GM12872 (cell line): Measurements from ENCODE around the gene EMP1.

ENCODE experiments used
- TF ChIP-seq, protein P1 (sequence below): IDR thresholded peaks from 3 replicates; pipeline ENCODE4 v1.5.1; 2011; ENCODE audit warnings: low read depth, mild to moderate bottlenecking, low read length, moderate library complexity; ENCODE audit not compliant: insufficient read depth

EMP1 gene, protein sequence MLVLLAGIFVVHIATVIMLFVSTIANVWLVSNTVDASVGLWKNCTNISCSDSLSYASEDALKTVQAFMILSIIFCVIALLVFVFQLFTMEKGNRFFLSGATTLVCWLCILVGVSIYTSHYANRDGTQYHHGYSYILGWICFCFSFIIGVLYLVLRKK

DNA sequence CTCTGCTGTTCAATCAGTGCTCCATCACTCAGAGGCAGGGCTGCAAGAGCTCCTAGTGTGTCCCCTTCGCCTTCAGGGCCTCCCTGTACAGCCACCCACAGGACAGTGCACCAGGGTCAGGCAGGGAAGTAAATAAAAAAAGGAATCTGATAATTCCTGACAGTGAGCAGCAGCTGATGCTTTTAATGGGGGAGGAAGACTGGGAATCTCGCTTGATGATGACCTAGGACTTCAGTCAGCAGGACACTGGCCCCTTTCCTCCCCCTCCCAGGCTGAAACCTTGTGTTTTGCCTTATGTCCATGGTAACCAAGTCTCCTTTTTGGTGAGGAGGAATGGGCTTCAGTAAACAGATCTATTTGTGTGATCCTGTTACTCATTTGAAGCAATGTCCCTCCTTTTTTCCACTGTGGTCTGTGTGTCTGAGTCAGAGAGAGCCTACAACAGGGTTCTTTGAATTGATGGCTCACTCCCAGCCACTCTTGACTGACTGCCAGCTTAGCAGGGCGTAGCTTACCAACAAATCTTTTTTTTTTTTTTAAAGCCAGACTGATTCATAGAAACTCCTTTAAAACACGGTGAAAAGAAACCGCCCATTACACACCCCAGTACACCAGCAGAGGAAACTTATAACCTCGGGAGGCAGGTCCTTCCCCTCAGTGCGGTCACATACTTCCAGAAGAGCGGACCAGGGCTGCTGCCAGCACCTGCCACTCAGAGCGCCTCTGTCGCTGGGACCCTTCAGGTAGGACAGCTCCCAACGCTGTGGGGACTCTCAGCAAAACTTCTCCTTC, at the start of gene EMP1:
Gene EMP1 (plus strand): TSS at position 597 of the 792 bp plus-strand sequence. CDS start 14,785 bp downstream, outside the sequence.
- TF ChIP-seq, protein P1, sequence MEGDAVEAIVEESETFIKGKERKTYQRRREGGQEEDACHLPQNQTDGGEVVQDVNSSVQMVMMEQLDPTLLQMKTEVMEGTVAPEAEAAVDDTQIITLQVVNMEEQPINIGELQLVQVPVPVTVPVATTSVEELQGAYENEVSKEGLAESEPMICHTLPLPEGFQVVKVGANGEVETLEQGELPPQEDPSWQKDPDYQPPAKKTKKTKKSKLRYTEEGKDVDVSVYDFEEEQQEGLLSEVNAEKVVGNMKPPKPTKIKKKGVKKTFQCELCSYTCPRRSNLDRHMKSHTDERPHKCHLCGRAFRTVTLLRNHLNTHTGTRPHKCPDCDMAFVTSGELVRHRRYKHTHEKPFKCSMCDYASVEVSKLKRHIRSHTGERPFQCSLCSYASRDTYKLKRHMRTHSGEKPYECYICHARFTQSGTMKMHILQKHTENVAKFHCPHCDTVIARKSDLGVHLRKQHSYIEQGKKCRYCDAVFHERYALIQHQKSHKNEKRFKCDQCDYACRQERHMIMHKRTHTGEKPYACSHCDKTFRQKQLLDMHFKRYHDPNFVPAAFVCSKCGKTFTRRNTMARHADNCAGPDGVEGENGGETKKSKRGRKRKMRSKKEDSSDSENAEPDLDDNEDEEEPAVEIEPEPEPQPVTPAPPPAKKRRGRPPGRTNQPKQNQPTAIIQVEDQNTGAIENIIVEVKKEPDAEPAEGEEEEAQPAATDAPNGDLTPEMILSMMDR: no peak

DNA sequence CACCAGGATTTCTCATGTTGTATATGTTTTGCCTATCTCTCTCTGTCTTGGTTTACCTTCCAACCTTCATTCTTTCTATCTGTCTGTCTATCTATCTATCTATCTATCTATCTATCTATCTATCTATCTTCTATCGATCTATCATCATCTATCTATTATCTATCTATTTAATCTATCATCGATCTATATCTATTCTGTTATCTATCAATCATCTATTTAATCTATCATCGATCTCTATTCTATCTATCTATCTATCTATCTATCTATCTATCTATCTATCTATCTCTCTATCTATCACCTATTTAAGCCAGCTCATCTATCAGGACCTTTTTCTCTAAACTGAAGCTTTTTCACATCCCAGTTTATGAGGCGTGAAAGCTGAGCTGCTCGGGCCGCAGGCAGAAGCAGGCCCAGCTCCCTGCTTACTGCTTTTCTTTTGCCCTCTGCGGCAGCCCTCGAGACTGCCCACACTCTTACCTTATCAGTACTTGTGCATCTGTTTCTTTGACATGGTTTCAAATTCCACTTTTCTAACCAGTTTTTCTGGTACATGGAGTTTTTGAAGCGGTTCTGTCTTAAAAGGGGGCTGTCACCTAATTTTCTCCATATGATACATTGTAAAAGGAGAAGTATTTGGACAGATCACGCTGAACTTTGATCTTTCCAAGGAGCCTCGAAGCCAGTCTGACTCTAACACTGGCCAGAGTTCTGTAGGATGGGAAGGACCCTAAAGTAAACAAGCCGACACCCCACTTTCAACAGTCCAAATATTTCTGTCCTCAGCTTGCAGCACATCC, 48.6 kb upstream of the EMP1 start:
- TF ChIP-seq, protein P1: no peak

DNA sequence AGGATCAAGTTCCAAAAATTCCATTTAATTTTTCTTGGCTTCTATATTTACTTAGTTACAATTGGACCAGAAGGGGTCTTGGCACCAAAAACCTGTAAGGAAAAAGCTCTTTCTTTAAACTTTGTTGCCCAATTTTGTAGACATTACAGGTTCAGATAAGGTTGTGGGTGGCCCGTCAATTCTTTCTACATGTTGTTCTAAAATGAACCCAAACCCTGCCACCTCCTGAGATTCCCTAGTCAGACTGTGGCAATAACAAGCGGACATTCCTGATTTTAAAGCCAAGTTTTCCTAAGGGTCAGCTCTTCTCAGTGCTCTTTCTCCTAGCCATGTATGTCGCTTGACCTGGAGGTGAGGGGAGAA, 48.1 kb upstream of the EMP1 start:
- TF ChIP-seq, protein P1: no peak

DNA sequence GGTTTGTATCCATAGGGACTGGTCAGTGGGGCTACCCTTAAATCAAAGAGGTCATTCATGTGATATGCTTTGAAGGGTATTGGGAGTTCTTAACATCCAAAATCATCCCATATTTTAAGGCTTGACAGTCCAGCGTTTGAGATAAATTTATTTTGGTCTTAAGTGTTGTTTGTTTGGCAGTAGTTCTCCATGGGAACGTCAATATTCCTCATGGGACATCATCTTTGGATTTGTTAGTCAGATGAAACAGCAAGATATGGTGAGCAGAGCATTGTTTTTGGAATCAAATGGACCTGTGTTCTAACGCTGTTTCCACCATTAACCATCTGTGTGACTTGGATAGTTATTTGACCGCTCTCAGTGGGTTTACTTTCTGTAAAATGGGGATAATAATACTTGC, 47.1 kb upstream of the EMP1 start:
- TF ChIP-seq, protein P1: no peak

DNA sequence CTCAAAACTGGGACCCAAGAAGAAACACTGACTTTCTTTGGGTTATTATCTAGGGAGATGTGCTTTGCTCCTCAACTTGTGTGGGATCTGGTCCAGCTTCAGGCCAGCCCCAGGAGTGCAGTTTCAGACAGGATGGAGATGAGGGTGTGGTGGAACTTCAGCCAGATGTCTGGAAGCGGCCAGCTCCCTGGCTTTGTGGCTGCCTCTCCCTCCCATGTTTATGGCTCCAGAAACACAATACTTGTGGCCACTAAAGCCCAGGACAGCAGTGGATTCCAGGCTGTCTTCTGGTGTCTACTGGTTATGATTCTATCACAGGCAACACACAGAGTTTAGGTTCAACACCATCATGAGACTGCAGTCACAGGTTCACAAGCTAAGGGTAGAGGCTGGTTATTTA, 44.2 kb upstream of the EMP1 start:
- TF ChIP-seq, protein P1: no peak

DNA sequence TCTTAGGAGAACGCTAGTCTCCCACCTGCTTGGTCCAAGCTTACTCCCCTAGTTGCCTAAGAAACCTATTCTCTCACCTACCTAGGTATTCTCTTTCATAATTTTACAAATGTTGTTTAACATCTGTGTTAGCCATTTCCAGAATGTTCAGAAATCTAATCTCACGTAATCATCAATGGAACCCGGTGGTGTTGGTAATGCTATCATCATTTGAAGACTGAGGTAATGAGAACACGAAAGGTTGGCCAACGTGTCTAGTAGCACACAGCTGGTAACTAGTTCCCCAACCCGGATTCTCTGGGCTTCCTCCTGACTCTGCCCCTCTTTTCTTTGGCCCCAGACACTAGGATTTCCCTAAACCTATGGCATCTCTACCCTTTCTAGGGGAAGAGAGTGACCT, 43.8 kb upstream of the EMP1 start:
- TF ChIP-seq, protein P1: no peak

DNA sequence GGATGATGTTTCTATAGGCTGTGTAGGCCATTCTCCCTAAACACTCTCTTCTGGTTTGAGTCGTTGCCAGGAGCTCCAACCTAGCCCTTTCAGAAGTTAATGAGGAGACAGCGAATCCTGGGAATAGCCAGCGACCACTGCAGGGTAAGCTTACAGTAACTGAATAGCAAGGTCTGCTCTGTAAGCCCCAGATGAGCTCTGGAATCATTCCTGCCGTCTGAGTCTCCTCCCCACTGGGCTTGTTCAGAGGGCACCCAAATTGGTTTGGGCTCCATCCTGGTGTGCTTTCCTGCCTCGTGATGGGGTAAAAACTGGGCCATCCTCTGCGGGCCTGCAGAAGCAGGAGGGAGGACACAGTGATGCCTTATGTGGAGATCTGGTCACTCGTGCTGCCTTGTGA, 43.3 kb upstream of the EMP1 start:
- TF ChIP-seq, protein P1: no peak
